Suprapubic skin (tissue), 4 donors: Measurements from ENCODE around the gene CLIC3. TPM values are rescaled to one million over a fixed set of nuclear protein-coding genes. Genes with fewer than 3 reads are reported as not detected.

Experiments
- DNase-seq, 2 donors: peaks; one replicate each; pipeline ENCODE4 v3.0.0-alpha.2; 2019; ENCODE audit warnings: low spot score in 2 of 2
- H3K27ac ChIP-seq: fragments of 200-600 bp; sonication (generic); one replicate; pipeline ENCODE4 v1.5.1; 2019
- H3K27me3 ChIP-seq: fragments of 200-600 bp; sonication (generic); one replicate; pipeline ENCODE4 v1.5.1; 2019
- H3K36me3 ChIP-seq: fragments of 200-600 bp; sonication (generic); one replicate; pipeline ENCODE4 v1.5.1; 2019
- H3K4me1 ChIP-seq: fragments of 200-600 bp; sonication (generic); one replicate; pipeline ENCODE4 v1.5.1; 2019
- H3K4me3 ChIP-seq: fragments of 200-600 bp; sonication (generic); one replicate; pipeline ENCODE4 v1.5.1; 2019; ENCODE audit warnings: mild to moderate bottlenecking
- H3K9me3 ChIP-seq: fragments of 200-600 bp; sonication (generic); one replicate; pipeline ENCODE4 v1.5.1; 2019
- CTCF ChIP-seq, 2 donors: fragments of 200-600 bp in 1 of 2; fragments of 450-650 bp in 1 of 2; sonication (generic) in 1 of 2; IDR thresholded peaks; one replicate each; pipeline ENCODE4 v1.5.1; 2016 to 2019; ENCODE audit warnings: antibody characterized with exemption in 2 of 2, mild to moderate bottlenecking in 1 of 2, moderate library complexity in 1 of 2
- EP300 ChIP-seq: sonication (generic); formaldehyde crosslinking; IDR thresholded peaks from one replicate; pipeline ENCODE4 v1.6.1; 2017; ENCODE audit warnings: antibody characterized with exemption
- POLR2A ChIP-seq, 2 donors: fragments of 450-650 bp; IDR thresholded peaks; one replicate each; pipeline ENCODE4 v1.6.1; 2017; ENCODE audit warnings: antibody characterized with exemption in 2 of 2, mild to moderate bottlenecking in 2 of 2, moderate library complexity in 2 of 2
- POLR2AphosphoS5 ChIP-seq, 3 donors: sonication (generic); formaldehyde crosslinking; IDR thresholded peaks; one replicate each; pipeline ENCODE4 v1.6.1; 2017; ENCODE audit warnings: antibody characterized with exemption in 3 of 3
- WGBS: methylation state at CpG from one replicate; pipeline ENCODE4 v1.1.5; 2018; 5-methylcytosine and 5-hydroxymethylcytosine counted together
- total RNA-seq, 4 donors: library from RNA; depleted of rRNA; stranded (reverse); fragments of >200 nt; gene quantifications; one replicate each; pipeline ENCODE4 v1.1.0, GENCODE V29; 2016

Gene CLIC3
- total RNA-seq, 4 donors from 2014 or later = 20.6 to 159 (median 130) TPM

GRCh38 chr9:137009938-137010732 is 13.8 kb upstream of the CLIC3 start:
- 98% methylated on average over 10 of the region's 49 CpGs for WGBS
- TF ChIP-seq EP300 = no peak
- no peak for TF ChIP-seq POLR2AphosphoS5 (IDR thresholded peaks at IDR 0.05)
- TF ChIP-seq CTCF (IDR thresholded peaks at IDR 0.05) = no peak
- no peak for TF ChIP-seq POLR2A (IDR thresholded peaks at IDR 0.05)
- Histone ChIP-seq H3K4me1 (no peaks in the 10 kb centered on the region), H3K27ac (no peak overlapping the region), H3K4me3 (no peak overlapping the region), H3K9me3 (no peaks in the 10 kb centered on the region), H3K27me3 (no peaks in the 10 kb centered on the region), H3K36me3 (peaks cover 65% of the 10 kb centered on the region)
- DNase-seq = no peak

- TF ChIP-seq EP300 (no peak), POLR2A (IDR thresholded peaks at IDR 0.05) (no peak), POLR2AphosphoS5 (IDR thresholded peaks at IDR 0.05) (no peak), CTCF (IDR thresholded peaks at IDR 0.05) (no peak)
- H3K9me3 ChIP-seq = no peaks in the 10 kb centered on the region
- H3K27ac ChIP-seq = no peak overlapping the region
- WGBS = no CpG with 5 or more reads among the region's 18 CpGs
- no peaks in the 10 kb centered on the region for H3K27me3 ChIP-seq
- H3K4me3 ChIP-seq = no peak overlapping the region
- H3K4me1 ChIP-seq = no peaks in the 10 kb centered on the region
- DNase-seq = no peak
- peaks cover 57% of the 10 kb centered on the region for H3K36me3 ChIP-seq
Measured at GRCh38 chr9:137009217-137009616, 12.8 kb upstream of the CLIC3 start.

- TF ChIP-seq POLR2AphosphoS5 (IDR thresholded peaks at IDR 0.05) = no peak
- Histone ChIP-seq H3K4me3 (no peak overlapping the region), H3K27me3 (no peaks in the 10 kb centered on the region), H3K9me3 (no peaks in the 10 kb centered on the region), H3K27ac (no peak overlapping the region), H3K36me3 (peaks cover 55% of the 10 kb centered on the region), H3K4me1 (no peaks in the 10 kb centered on the region)
- WGBS = 85% methylated on average over 17 of the region's 22 CpGs
- DNase-seq = no peak
Measured at GRCh38 chr9:137008312-137008711, 11.9 kb upstream of the CLIC3 start.

GRCh38 chr9:137007816-137008270 is 11.5 kb upstream of the CLIC3 start:
- DNase-seq = no peak
- Histone ChIP-seq H3K4me3 (no peak overlapping the region), H3K36me3 (peaks cover 50% of the 10 kb centered on the region), H3K9me3 (no peaks in the 10 kb centered on the region), H3K27me3 (no peaks in the 10 kb centered on the region), H3K4me1 (no peaks in the 10 kb centered on the region), H3K27ac (no peak overlapping the region)
- TF ChIP-seq POLR2A (IDR thresholded peaks at IDR 0.05) = no peak
- no peak for TF ChIP-seq EP300
- TF ChIP-seq POLR2AphosphoS5 (IDR thresholded peaks at IDR 0.05) = no peak
- TF ChIP-seq CTCF (IDR thresholded peaks at IDR 0.05) = no peak
- WGBS = 90% methylated on average over 2 of the region's 13 CpGs

GRCh38 chr9:137007108-137007815 is 10.9 kb upstream of the CLIC3 start:
- H3K4me3 ChIP-seq = no peak overlapping the region
- 84% methylated on average over 13 of the region's 30 CpGs for WGBS
- peaks cover 45% of the 10 kb centered on the region for H3K36me3 ChIP-seq
- no peaks in the 10 kb centered on the region for H3K9me3 ChIP-seq
- no peak for DNase-seq
- no peaks in the 10 kb centered on the region for H3K4me1 ChIP-seq
- H3K27me3 ChIP-seq = no peaks in the 10 kb centered on the region
- no peak overlapping the region for H3K27ac ChIP-seq
- no peak for TF ChIP-seq CTCF (IDR thresholded peaks at IDR 0.05)
